WTC11 (cell line): ENCODE data around the gene TBKBP1. TPM values are rescaled to one million over a fixed set of nuclear protein-coding genes. Genes with fewer than 3 reads are reported as not detected.

Experiments used
- ATAC-seq: fragments of 200-7000 bp; cut with Tn5 transposase; 2 replicates; pipeline ENCODE4 v1.10.0; 2021; ENCODE audit warnings: mild to moderate bottlenecking, moderate library complexity
- CTCF ChIA-PET: fragments of 300-600 bp; sonication (Branson Sonifier 250); formaldehyde crosslinking; loops from one replicate; lab custom pipeline; 2021; ENCODE audit warnings: antibody characterized with exemption; lab: Charles Lee
- POLR2A ChIA-PET: fragments of 350-600 bp; sonication (Branson Sonifier 250); formaldehyde crosslinking; loops from one replicate; lab custom pipeline; 2021; ENCODE audit warnings: antibody characterized with exemption; lab: Charles Lee
- DNase-seq: peaks from one replicate; pipeline ENCODE4 v3.0.0; 2021; ENCODE audit warnings: low spot score
- H3K27ac Mint-ChIP-seq: 2 replicates; pipeline ENCODE4 v1.8.0; 2021; ENCODE audit warnings: mixed read lengths
- H3K27me3 Mint-ChIP-seq: 2 replicates; pipeline ENCODE4 v1.8.0; 2021; ENCODE audit warnings: low read depth, mild to moderate bottlenecking, moderate library complexity, mixed read lengths
- H3K36me3 Mint-ChIP-seq: 2 replicates; pipeline ENCODE4 v1.8.0; 2021; ENCODE audit warnings: mixed read lengths
- H3K4me1 Mint-ChIP-seq: 2 replicates; pipeline ENCODE4 v1.8.0; 2022; ENCODE audit warnings: mixed read lengths
- H3K4me3 Mint-ChIP-seq: 2 replicates; pipeline ENCODE4 v1.8.0; 2021; ENCODE audit warnings: mild to moderate bottlenecking, moderate library complexity, mixed read lengths
- H3K9me3 Mint-ChIP-seq: 2 replicates; pipeline ENCODE4 v1.8.0; 2021; ENCODE audit warnings: mixed read lengths
- CBFB ChIP-seq: sonication (generic); formaldehyde crosslinking; IDR thresholded peaks from 2 replicates; pipeline ENCODE4 v1.8.1; 2022; ENCODE audit warnings: mild to moderate bottlenecking, low read depth, missing genetic modification reagents
- CREB1 ChIP-seq: sonication (generic); formaldehyde crosslinking; IDR thresholded peaks from 2 replicates; pipeline ENCODE4 v1.8.0; 2023; ENCODE audit warnings: mild to moderate bottlenecking, missing genetic modification reagents
- E2F5 ChIP-seq: sonication (generic); formaldehyde crosslinking; IDR thresholded peaks from 2 replicates; pipeline ENCODE4 v1.8.1; 2022; ENCODE audit warnings: mild to moderate bottlenecking, moderate library complexity, missing genetic modification reagents
- ELF4 ChIP-seq: sonication (generic); formaldehyde crosslinking; IDR thresholded peaks from 2 replicates; pipeline ENCODE4 v1.8.1; 2022; ENCODE audit warnings: low read depth, mild to moderate bottlenecking, moderate library complexity, missing genetic modification reagents
- ERG ChIP-seq: fragments of 250-450 bp; sonication (Bioruptor Pico); IDR thresholded peaks from 2 replicates; pipeline ENCODE4 v1.8.0; 2021; ENCODE audit warnings: mild to moderate bottlenecking
- FOXK1 ChIP-seq: sonication (generic); formaldehyde crosslinking; IDR thresholded peaks from 2 replicates; pipeline ENCODE4 v1.8.0; 2022; ENCODE audit warnings: mild to moderate bottlenecking, moderate library complexity, missing genetic modification reagents
- HMGA2 ChIP-seq: fragments of 250-450 bp; sonication (Bioruptor Pico); IDR thresholded peaks from 2 replicates; pipeline ENCODE4 v1.4.0; 2021; ENCODE audit warnings: mild to moderate bottlenecking, moderate library complexity
- IRF2 ChIP-seq: sonication (generic); formaldehyde crosslinking; IDR thresholded peaks from 2 replicates; pipeline ENCODE4 v1.8.0; 2022; ENCODE audit warnings: low read depth, missing genetic modification reagents, borderline replicate concordance
- MAX ChIP-seq: sonication (generic); formaldehyde crosslinking; IDR thresholded peaks from 2 replicates; pipeline ENCODE4 v1.8.0; 2022; ENCODE audit warnings: mild to moderate bottlenecking, missing genetic modification reagents
- MXD4 ChIP-seq: fragments of 250-450 bp; sonication (Bioruptor Pico); IDR thresholded peaks from 2 replicates; pipeline ENCODE4 v1.8.0; 2021; ENCODE audit warnings: mild to moderate bottlenecking, moderate library complexity, borderline replicate concordance
- NFE2L1 ChIP-seq: sonication (generic); formaldehyde crosslinking; IDR thresholded peaks from 2 replicates; pipeline ENCODE4 v1.8.1; 2023; ENCODE audit warnings: missing genetic modification reagents
- NR2C2 ChIP-seq: sonication (generic); formaldehyde crosslinking; IDR thresholded peaks from 2 replicates; pipeline ENCODE4 v1.8.0; 2022; ENCODE audit warnings: mild to moderate bottlenecking, missing genetic modification reagents
- OVOL2 ChIP-seq: fragments of 250-450 bp; sonication (Bioruptor Pico); IDR thresholded peaks from 2 replicates; pipeline ENCODE4 v1.9.0; 2021; ENCODE audit warnings: mild to moderate bottlenecking, borderline replicate concordance
- PRRX2 ChIP-seq: fragments of 250-450 bp; sonication (Bioruptor Pico); IDR thresholded peaks from 2 replicates; pipeline ENCODE4 v1.8.0; 2021; ENCODE audit warnings: mild to moderate bottlenecking
- SMAD4 ChIP-seq: sonication (generic); formaldehyde crosslinking; IDR thresholded peaks from 2 replicates; pipeline ENCODE4 v1.8.0; 2022; ENCODE audit warnings: mild to moderate bottlenecking, missing genetic modification reagents
- TCF7 ChIP-seq: sonication (generic); formaldehyde crosslinking; IDR thresholded peaks from 2 replicates; pipeline ENCODE4 v1.8.0; 2022; ENCODE audit warnings: mild to moderate bottlenecking, low read depth, missing genetic modification reagents, moderate library complexity
- TEAD1 ChIP-seq: sonication (generic); formaldehyde crosslinking; IDR thresholded peaks from 2 replicates; pipeline ENCODE4 v1.8.0; 2022; ENCODE audit warnings: mild to moderate bottlenecking, missing genetic modification reagents
- TEAD4 ChIP-seq: sonication (generic); formaldehyde crosslinking; IDR thresholded peaks from 2 replicates; pipeline ENCODE4 v1.8.0; 2022; ENCODE audit warnings: mild to moderate bottlenecking, missing genetic modification reagents
- ZMAT4 ChIP-seq: fragments of 250-450 bp; sonication (Bioruptor Pico); IDR thresholded peaks from 2 replicates; pipeline ENCODE4 v1.9.0; 2021; ENCODE audit warnings: mild to moderate bottlenecking
- ZNF138 ChIP-seq: sonication (generic); formaldehyde crosslinking; conservative IDR thresholded peaks from 2 replicates; pipeline ENCODE4 v1.8.1; 2022; ENCODE audit warnings: mild to moderate bottlenecking, moderate library complexity, missing genetic modification reagents
- ZNF232 ChIP-seq: sonication (generic); formaldehyde crosslinking; IDR thresholded peaks from 2 replicates; pipeline ENCODE4 v1.8.0; 2022; ENCODE audit warnings: mild to moderate bottlenecking, missing genetic modification reagents
- ZNF396 ChIP-seq: fragments of 250-450 bp; sonication (Bioruptor Pico); IDR thresholded peaks from 2 replicates; pipeline ENCODE4 v1.8.0; 2021; ENCODE audit warnings: mild to moderate bottlenecking, moderate library complexity, borderline replicate concordance
- ZNF416 ChIP-seq: fragments of 250-450 bp; sonication (Bioruptor Pico); IDR thresholded peaks from 2 replicates; pipeline ENCODE4 v1.9.0; 2021; ENCODE audit warnings: mild to moderate bottlenecking, inconsistent platforms
- total RNA-seq: library from RNA; stranded (reverse); gene quantifications from 3 replicates; pipeline ENCODE4 v1.2.3, GENCODE V29; 2021
- TF ChIP-seq, protein P1 (sequence below): sonication (generic); formaldehyde crosslinking; IDR thresholded peaks from 2 replicates; pipeline ENCODE4 v1.8.1; 2023; ENCODE audit warnings: mild to moderate bottlenecking, missing genetic modification reagents
- TF ChIP-seq, protein P2 (sequence below): sonication (generic); formaldehyde crosslinking; conservative IDR thresholded peaks from 2 replicates; pipeline ENCODE4 v1.8.1; 2023; ENCODE audit warnings: mild to moderate bottlenecking, low read depth, missing genetic modification reagents, moderate library complexity
- TF ChIP-seq, protein P3 (sequence below): sonication (generic); formaldehyde crosslinking; IDR thresholded peaks from 2 replicates; pipeline ENCODE4 v1.8.1; 2022; ENCODE audit warnings: missing genetic modification reagents, borderline replicate concordance
- TF ChIP-seq, protein P4 (sequence below): sonication (generic); formaldehyde crosslinking; IDR thresholded peaks from 2 replicates; pipeline ENCODE4 v1.8.1; 2022; ENCODE audit warnings: mild to moderate bottlenecking, missing genetic modification reagents, moderate library complexity, borderline replicate concordance

The TBKBP1 gene
- total RNA-seq, 1 experiment from 2014 or later = 17.4 TPM

DNA sequence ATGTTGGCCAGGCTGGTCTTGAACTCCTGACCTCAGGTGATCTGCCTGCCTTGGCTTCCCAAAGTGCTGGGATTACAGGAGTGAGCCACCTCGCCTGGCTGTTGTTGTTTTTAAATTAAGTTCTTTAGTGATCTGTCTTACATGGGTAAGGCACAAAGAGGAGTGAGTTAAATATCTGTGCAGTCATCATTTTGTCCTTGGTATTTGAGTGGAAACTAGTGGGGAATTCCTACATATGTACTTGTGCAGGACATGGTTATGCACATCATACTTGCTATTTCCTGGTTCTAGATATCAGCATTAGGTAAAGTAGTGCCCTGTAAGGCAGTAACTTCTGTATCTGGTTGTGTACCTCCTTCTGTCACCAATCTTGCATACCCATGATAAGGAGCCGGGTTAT is 40.5 kb upstream of the TBKBP1 start:
- Mint-ChIP-seq H3K4me3 (no peak overlapping the region), H3K4me1 (peaks cover 25% of the 10 kb centered on the region), H3K27me3 (no peaks in the 10 kb centered on the region; the same call in 1 of the 2 replicates), H3K36me3 (peaks cover 71% of the 10 kb centered on the region), H3K27ac (0 out of 2 replicates have a peak overlapping the region, but pooled peaks have one; percentile 55), H3K9me3 (no peaks in the 10 kb centered on the region)
- no peak for TF ChIP-seq FOXK1 (CRISPR knock-in tag)
- TF ChIP-seq, protein P1, sequence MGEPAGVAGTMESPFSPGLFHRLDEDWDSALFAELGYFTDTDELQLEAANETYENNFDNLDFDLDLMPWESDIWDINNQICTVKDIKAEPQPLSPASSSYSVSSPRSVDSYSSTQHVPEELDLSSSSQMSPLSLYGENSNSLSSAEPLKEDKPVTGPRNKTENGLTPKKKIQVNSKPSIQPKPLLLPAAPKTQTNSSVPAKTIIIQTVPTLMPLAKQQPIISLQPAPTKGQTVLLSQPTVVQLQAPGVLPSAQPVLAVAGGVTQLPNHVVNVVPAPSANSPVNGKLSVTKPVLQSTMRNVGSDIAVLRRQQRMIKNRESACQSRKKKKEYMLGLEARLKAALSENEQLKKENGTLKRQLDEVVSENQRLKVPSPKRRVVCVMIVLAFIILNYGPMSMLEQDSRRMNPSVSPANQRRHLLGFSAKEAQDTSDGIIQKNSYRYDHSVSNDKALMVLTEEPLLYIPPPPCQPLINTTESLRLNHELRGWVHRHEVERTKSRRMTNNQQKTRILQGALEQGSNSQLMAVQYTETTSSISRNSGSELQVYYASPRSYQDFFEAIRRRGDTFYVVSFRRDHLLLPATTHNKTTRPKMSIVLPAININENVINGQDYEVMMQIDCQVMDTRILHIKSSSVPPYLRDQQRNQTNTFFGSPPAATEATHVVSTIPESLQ (CRISPR knock-in tag) = no peak
- TF ChIP-seq TEAD1 (CRISPR knock-in tag) = no peak
- TF ChIP-seq MAX (CRISPR knock-in tag) = no peak
- TF ChIP-seq HMGA2 (CRISPR knock-in tag) = no peak
- TF ChIP-seq NFE2L1 = no peak
- no peak for TF ChIP-seq ZNF138 (CRISPR knock-in tag)
- no peak for TF ChIP-seq ELF4 (CRISPR knock-in tag)
- TF ChIP-seq TEAD4 = no peak
- TF ChIP-seq, protein P2, sequence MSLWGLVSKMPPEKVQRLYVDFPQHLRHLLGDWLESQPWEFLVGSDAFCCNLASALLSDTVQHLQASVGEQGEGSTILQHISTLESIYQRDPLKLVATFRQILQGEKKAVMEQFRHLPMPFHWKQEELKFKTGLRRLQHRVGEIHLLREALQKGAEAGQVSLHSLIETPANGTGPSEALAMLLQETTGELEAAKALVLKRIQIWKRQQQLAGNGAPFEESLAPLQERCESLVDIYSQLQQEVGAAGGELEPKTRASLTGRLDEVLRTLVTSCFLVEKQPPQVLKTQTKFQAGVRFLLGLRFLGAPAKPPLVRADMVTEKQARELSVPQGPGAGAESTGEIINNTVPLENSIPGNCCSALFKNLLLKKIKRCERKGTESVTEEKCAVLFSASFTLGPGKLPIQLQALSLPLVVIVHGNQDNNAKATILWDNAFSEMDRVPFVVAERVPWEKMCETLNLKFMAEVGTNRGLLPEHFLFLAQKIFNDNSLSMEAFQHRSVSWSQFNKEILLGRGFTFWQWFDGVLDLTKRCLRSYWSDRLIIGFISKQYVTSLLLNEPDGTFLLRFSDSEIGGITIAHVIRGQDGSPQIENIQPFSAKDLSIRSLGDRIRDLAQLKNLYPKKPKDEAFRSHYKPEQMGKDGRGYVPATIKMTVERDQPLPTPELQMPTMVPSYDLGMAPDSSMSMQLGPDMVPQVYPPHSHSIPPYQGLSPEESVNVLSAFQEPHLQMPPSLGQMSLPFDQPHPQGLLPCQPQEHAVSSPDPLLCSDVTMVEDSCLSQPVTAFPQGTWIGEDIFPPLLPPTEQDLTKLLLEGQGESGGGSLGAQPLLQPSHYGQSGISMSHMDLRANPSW (CRISPR knock-in tag) = no peak
- TF ChIP-seq PRRX2 (CRISPR knock-in tag) = no peak
- no peak for TF ChIP-seq IRF2 (CRISPR knock-in tag)
- TF ChIP-seq, protein P3, sequence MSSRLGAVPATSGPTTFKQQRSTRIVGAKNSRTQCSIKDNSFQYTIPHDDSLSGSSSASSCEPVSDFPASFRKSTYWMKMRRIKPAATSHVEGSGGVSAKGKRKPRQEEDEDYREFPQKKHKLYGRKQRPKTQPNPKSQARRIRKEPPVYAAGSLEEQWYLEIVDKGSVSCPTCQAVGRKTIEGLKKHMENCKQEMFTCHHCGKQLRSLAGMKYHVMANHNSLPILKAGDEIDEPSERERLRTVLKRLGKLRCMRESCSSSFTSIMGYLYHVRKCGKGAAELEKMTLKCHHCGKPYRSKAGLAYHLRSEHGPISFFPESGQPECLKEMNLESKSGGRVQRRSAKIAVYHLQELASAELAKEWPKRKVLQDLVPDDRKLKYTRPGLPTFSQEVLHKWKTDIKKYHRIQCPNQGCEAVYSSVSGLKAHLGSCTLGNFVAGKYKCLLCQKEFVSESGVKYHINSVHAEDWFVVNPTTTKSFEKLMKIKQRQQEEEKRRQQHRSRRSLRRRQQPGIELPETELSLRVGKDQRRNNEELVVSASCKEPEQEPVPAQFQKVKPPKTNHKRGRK (CRISPR knock-in tag) = no peak
- no peak for TF ChIP-seq ZMAT4 (CRISPR knock-in tag)
- TF ChIP-seq ZNF416 (CRISPR knock-in tag) = no peak
- TF ChIP-seq TCF7 (CRISPR knock-in tag) = no peak
- TF ChIP-seq ZNF232 (CRISPR knock-in tag) = no peak
- TF ChIP-seq OVOL2 (CRISPR knock-in tag) = no peak
- ATAC-seq (no peak), DNase-seq (no peak)
- ChIA-PET CTCF (interaction anchor here (1.3 kb wide), 1 partner anchor 10 kb away, joined by 5 read pairs; no protein-coding TSS in a partner anchor), POLR2A (no interaction called here)

DNA sequence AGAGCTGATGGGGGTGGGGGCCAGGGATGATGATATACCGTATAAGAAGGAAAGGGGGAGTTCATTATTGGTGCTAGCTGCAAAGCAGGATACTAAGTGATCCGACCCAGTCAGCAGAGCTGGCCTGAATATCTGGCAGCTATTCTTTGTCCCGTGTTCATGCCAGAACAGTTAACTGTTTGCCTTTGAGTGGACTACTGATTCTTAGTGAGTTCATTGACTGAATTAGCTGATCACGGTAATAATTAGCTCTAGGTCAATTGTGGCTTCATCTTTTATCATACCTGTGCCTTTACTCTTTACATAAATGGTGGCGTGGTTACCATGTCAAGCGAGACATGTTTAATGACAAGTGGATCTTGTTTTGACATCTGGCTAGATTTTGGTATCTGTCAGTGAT is 39.0 kb upstream of the TBKBP1 start:
- Mint-ChIP-seq H3K36me3 (peaks cover 78% of the 10 kb centered on the region), H3K27me3 (no peaks in the 10 kb centered on the region), H3K4me1 (peaks cover 22% of the 10 kb centered on the region), H3K4me3 (no peak overlapping the region), H3K27ac (no peak overlapping the region), H3K9me3 (no peaks in the 10 kb centered on the region)
- ChIA-PET POLR2A (no interaction called here), CTCF (interaction anchor here (1.0 kb wide), 1 partner anchor 9 kb away, joined by 3 read pairs; no protein-coding TSS in a partner anchor)
- ATAC-seq = no peak
- DNase-seq = no peak
- TF ChIP-seq ZNF138 (CRISPR knock-in tag) (no peak), OVOL2 (CRISPR knock-in tag) (no peak), ERG (CRISPR knock-in tag) (no peak), CREB1 (CRISPR knock-in tag) (no peak), SMAD4 (no peak), CBFB (CRISPR knock-in tag) (no peak), E2F5 (CRISPR knock-in tag) (no peak), NR2C2 (CRISPR knock-in tag) (no peak), ZNF396 (CRISPR knock-in tag) (no peak), MXD4 (CRISPR knock-in tag) (no peak)
- TF ChIP-seq, protein P4, sequence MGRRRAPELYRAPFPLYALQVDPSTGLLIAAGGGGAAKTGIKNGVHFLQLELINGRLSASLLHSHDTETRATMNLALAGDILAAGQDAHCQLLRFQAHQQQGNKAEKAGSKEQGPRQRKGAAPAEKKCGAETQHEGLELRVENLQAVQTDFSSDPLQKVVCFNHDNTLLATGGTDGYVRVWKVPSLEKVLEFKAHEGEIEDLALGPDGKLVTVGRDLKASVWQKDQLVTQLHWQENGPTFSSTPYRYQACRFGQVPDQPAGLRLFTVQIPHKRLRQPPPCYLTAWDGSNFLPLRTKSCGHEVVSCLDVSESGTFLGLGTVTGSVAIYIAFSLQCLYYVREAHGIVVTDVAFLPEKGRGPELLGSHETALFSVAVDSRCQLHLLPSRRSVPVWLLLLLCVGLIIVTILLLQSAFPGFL (CRISPR knock-in tag) = no peak
